Embryonic facial prominence (tissue), 1 donor: Measurements from ENCODE around the gene EMC7.

Source experiments
- DNase-seq: peaks from one replicate; pipeline ENCODE4 v3.0.0-alpha.2; 2016; ENCODE audit errors: extremely low spot score

The EMC7 gene

GRCh38 chr15:34038871-34039789 lies 62.5 kb downstream of the EMC7 start, which contains the start of gene AVEN:
AVEN (minus strand) TSS chr15:34039204; CDS start chr15:34039046, 158 bp downstream.
- DNase-seq, result peak; percentile 16

DNA sequence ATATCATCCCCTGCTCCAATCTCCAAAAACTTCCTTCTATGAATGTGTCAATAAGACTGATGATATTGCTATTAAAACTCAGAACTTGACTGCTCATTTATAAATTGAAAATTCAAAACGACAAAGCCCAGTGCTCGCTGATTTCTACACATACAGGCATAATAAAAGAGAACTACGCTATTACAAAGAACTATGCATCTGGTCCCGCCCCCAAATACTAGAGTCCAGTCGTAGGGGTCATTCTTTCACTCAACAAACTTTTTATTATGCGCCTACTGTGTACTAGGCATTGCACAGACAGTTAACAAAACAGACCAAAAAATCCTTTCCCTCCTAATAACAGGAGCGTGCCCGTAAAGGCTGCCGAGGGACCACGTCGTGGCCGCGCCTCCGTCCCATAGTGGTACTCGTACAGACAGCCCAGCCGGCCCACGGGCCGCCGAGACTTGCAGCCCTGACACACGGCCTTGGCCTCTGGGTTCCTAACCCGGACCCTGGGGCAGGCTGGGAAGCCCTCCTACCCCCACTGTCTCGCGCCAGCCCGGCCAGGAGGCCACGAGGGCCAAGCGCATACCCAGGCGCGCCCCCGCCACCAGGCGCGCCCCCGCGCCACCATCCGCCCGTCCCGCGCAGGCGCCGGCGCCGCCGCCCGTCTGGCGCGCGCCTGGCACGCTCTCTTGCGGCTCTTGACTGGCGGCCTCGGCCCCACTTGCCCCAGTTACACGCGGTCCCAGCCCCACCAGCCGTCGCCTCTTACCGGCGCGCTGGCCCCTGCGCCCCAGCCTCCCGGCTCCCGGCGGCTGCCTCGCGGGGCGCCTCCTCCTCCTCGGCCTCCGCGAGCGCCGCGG lies 63.4 kb downstream of the EMC7 start:
- DNase-seq, result peak; percentile 25
